HepG2 (cell line): Measurements from ENCODE around the gene RNF149. TPM values are rescaled to one million over a fixed set of nuclear protein-coding genes. Genes with fewer than 3 reads are reported as not detected.

Experiments used
- FOXO4 ChIP-seq: sonication (generic); formaldehyde crosslinking; conservative IDR thresholded peaks from 2 replicates; pipeline ENCODE4 v1.8.1; 2023; ENCODE audit warnings: missing genetic modification reagents
- HMGXB4 ChIP-seq, 2 experiments: sonication (generic) in 1 of 2; formaldehyde crosslinking in 1 of 2; IDR thresholded peaks; 2 replicates each; pipeline versions ENCODE4 v1.4.0 to v1.6.1; 2018 to 2020; ENCODE audit warnings: missing genetic modification reagents in 2 of 2, borderline replicate concordance in 1 of 2, low read depth in 1 of 2, mild to moderate bottlenecking in 1 of 2, missing biosample characterization in 1 of 2
- HOXD1 ChIP-seq: sonication (generic); formaldehyde crosslinking; IDR thresholded peaks from 2 replicates; pipeline ENCODE4 v1.5.0; 2020; ENCODE audit warnings: missing genetic modification reagents
- REXO4 ChIP-seq: sonication (generic); formaldehyde crosslinking; IDR thresholded peaks from 2 replicates; pipeline ENCODE4 v1.8.0; 2022; ENCODE audit warnings: missing genetic modification reagents, mild to moderate bottlenecking, borderline replicate concordance
- STAT5B ChIP-seq: sonication (generic); formaldehyde crosslinking; IDR thresholded peaks from 2 replicates; pipeline ENCODE4 v1.4.0; 2020; ENCODE audit warnings: missing genetic modification reagents
- ZBTB1 ChIP-seq: sonication (generic); formaldehyde crosslinking; IDR thresholded peaks from 2 replicates; pipeline ENCODE4 v1.4.0; 2020; ENCODE audit warnings: missing genetic modification reagents, borderline replicate concordance
- ZNF281 ChIP-seq: sonication (generic); formaldehyde crosslinking; IDR thresholded peaks from 2 replicates; pipeline ENCODE4 v1.4.0; 2020; ENCODE audit warnings: missing genetic modification reagents, borderline replicate concordance
- ZNF317 ChIP-seq: sonication (generic); formaldehyde crosslinking; IDR thresholded peaks from 2 replicates; pipeline ENCODE4 v1.5.0; 2020; ENCODE audit warnings: mild to moderate bottlenecking, missing genetic modification reagents
- ZNF503 ChIP-seq: sonication (generic); formaldehyde crosslinking; IDR thresholded peaks from 2 replicates; pipeline ENCODE4 v1.4.0; 2020; ENCODE audit warnings: missing genetic modification reagents
- ZNF780A ChIP-seq: sonication (generic); formaldehyde crosslinking; IDR thresholded peaks from 2 replicates; pipeline ENCODE4 v1.8.0; 2022; ENCODE audit warnings: mild to moderate bottlenecking, missing genetic modification reagents, moderate library complexity
- polyA plus RNA-seq, 8 experiments: library from polyadenylated mRNA; depleted of rRNA in 3 of 8; stranded (reverse) in 7 of 8; unstranded in 1 of 8; fragments of >200 nt; fragmentation: Illumina TruSeq in 4 of 8; extraction: Trizol in 4 of 8; gene quantifications; 2 replicates each; pipeline versions ENCODE4 v1.2.1 to v1.2.3, GENCODE V29; 2011 to 2016; ENCODE audit warnings: low read depth in 4 of 8, missing spikeins in 1 of 8, mixed read lengths in 1 of 8; ENCODE audit not compliant: insufficient read depth in 1 of 8
- total RNA-seq, 5 experiments: library from RNA; depleted of rRNA; stranded (reverse); fragments of >200 nt; fragmentation: Illumina TruSeq; extraction: Trizol; gene quantifications; 2 replicates each; pipeline ENCODE4 v1.2.3, GENCODE V29; 2016; ENCODE audit warnings: low read depth in 1 of 5
- TF ChIP-seq, protein P1 (sequence below), 2 experiments: sonication (generic) in 1 of 2; formaldehyde crosslinking in 1 of 2; IDR thresholded peaks; 2 replicates each; pipeline versions ENCODE4 v1.6.1 to v1.9.0; 2014 to 2022; ENCODE audit warnings: antibody characterized with exemption in 1 of 2, borderline replicate concordance in 1 of 2, inconsistent platforms in 1 of 2, low read depth in 1 of 2, missing genetic modification reagents in 1 of 2

Gene RNF149
- total and polyA plus RNA-seq, 2 of the 13 experiments (the other 11 are each of a cell fraction or from before 2014, with no cell fraction given): 87.6 to 109 TPM

GRCh38 chr2:101310834-101311695 lies 2.6 kb upstream of the RNF149 start (continued):
- TF ChIP-seq, protein P1, sequence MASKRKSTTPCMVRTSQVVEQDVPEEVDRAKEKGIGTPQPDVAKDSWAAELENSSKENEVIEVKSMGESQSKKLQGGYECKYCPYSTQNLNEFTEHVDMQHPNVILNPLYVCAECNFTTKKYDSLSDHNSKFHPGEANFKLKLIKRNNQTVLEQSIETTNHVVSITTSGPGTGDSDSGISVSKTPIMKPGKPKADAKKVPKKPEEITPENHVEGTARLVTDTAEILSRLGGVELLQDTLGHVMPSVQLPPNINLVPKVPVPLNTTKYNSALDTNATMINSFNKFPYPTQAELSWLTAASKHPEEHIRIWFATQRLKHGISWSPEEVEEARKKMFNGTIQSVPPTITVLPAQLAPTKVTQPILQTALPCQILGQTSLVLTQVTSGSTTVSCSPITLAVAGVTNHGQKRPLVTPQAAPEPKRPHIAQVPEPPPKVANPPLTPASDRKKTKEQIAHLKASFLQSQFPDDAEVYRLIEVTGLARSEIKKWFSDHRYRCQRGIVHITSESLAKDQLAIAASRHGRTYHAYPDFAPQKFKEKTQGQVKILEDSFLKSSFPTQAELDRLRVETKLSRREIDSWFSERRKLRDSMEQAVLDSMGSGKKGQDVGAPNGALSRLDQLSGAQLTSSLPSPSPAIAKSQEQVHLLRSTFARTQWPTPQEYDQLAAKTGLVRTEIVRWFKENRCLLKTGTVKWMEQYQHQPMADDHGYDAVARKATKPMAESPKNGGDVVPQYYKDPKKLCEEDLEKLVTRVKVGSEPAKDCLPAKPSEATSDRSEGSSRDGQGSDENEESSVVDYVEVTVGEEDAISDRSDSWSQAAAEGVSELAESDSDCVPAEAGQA (IDR thresholded peaks at IDR 0.05; ENCODE audit: low read depth): no peak
- TF ChIP-seq, protein P1 (CRISPR knock-in tag; IDR thresholded peaks at IDR 0.05; ENCODE audit: borderline replicate concordance): no peak
- TF ChIP-seq ZNF281 (CRISPR knock-in tag) (peak; percentile 45; the same call in 1 of the 2 replicates), ZNF780A (CRISPR knock-in tag) (no peak), FOXO4 (no peak), REXO4 (CRISPR knock-in tag) (no peak), STAT5B (CRISPR knock-in tag) (no peak), ZNF317 (CRISPR knock-in tag) (0 out of 2 replicates have a peak, but pooled peaks have one; percentile 8), ZNF503 (CRISPR knock-in tag) (0 out of 2 replicates have a peak, but pooled peaks have one; percentile 37), HOXD1 (CRISPR knock-in tag) (0 out of 2 replicates have a peak, but pooled peaks have one; percentile 41), ZBTB1 (CRISPR knock-in tag) (no peak), HMGXB4 (CRISPR knock-in tag; IDR thresholded peaks at IDR 0.05; ENCODE audit: borderline replicate concordance in 1 of 2, low read depth in 1 of 2) (0 out of 4 replicates have a peak, but pooled peaks of 1 of the 2 experiments have one; percentile 16)
